ENCODE results near the gene BCOR. TPM values are rescaled to one million over a fixed set of nuclear protein-coding genes. Genes with fewer than 3 reads are reported as not detected.

Gene BCOR
- total and polyA plus RNA-seq, 2 of the 8 experiments (the other 6 are each of a cell fraction or from before 2014, with no cell fraction given), result 25.0 to 50.8 TPM

DNA sequence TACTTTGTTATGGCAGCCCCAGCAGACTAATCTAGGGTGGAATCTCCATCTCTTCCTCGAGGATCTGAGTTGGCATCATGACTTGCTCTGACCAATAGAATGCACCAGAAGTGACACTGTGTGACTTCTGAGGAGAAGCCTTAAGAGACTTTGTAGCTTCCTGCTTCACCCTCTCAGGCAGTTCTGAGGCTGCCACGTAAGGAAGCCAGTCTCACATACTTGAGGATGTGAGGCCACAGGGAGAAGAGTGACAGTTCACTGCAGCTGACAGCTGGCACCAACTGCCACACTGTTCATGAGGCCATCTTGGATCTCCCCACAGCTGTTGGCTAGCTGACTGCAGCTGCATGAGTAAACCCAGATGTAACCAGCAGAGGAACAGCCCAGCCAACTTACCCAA is 29.3 kb upstream of the BCOR start:
- no peak overlapping the region for H3K9ac ChIP-seq (replicated peaks in 1 of 4; ENCODE audit: extremely low read depth in 1 of 4, low read depth in 3 of 4, low read length in 3 of 4)
- H3K23me2 ChIP-seq (ENCODE audit: low read depth, low read length), result no peaks in the 10 kb centered on the region
- no peak overlapping the region for H3K27ac ChIP-seq (ENCODE audit: low read depth, low read length)
- no peak overlapping the region for H4K5ac ChIP-seq (ENCODE audit: insufficient read length, low read depth, low read length)
- H2BK20ac ChIP-seq (ENCODE audit: low read length), result no peak overlapping the region
- no peaks in the 10 kb centered on the region for H3K9me3 ChIP-seq (ENCODE audit: insufficient read depth in 2 of 2, low read depth in 1 of 2, low read length in 1 of 2)
- no peaks in the 10 kb centered on the region for H3K79me1 ChIP-seq (ENCODE audit: low read depth, low read length)
- H2AFZ ChIP-seq (ENCODE audit: low read length), result no peak overlapping the region
- no peaks in the 10 kb centered on the region; a peak in 1 of 4 replicates for H3K79me2 ChIP-seq (ENCODE audit: control insufficient read depth in 1 of 2, insufficient read depth in 2 of 2, low read length in 2 of 2)
- H3K18ac ChIP-seq (ENCODE audit: extremely low read depth, low read length), result no peak overlapping the region
- DNase-seq (ENCODE audit: low read depth in 1 of 2, low spot score in 2 of 2) (no peak), FAIRE-seq (no peak)
- H3K4me2 ChIP-seq (ENCODE audit: insufficient read depth in 1 of 2, low read depth in 2 of 2, low read length in 2 of 2), result no peak overlapping the region
- POLR2A ChIA-PET (ENCODE audit: partially characterized antibody), result no interaction called here
- H4K91ac ChIP-seq (replicated peaks; ENCODE audit: insufficient read length, low read length), result no peak overlapping the region
- CTCF ChIA-PET (ENCODE audit: partially characterized antibody), result interaction anchor here (0.6 to 2.0 kb wide), 4 partner anchors 10 to 1415 kb away, joined by 3 to 5 read pairs (median 4); no protein-coding TSS in a partner anchor
- H4K8ac ChIP-seq (ENCODE audit: extremely low read depth, insufficient read depth, low read length), result no peak overlapping the region
- H3K36me3 ChIP-seq (ENCODE audit: control insufficient read depth in 2 of 4, insufficient read depth in 4 of 4, low read length in 3 of 4), result no peaks in the 10 kb centered on the region
- WGBS, 2 experiments (ENCODE audit: extremely low coverage in 1 of 2, insufficient coverage in 1 of 2, insufficient read length in 1 of 2, insufficient replicate concordance in 2 of 2, low coverage in 1 of 2, low lambda C conversion rate in 2 of 2, missing lambda C conversion rate in 1 of 2), result 83% methylated on average over 2 of the region's 2 CpGs; no CpG with 5 or more reads in 1 of the 2 experiments
- no peak overlapping the region for H2BK12ac ChIP-seq (ENCODE audit: low read depth, low read length)
- no peak overlapping the region for H2BK5ac ChIP-seq (ENCODE audit: low read depth, low read length)
- H2BK120ac ChIP-seq (replicated peaks; ENCODE audit: low read depth, low read length), result no peak overlapping the region
- H2AK5ac ChIP-seq (ENCODE audit: low read depth, low read length), result no peak overlapping the region
- no peak overlapping the region for H3K56ac ChIP-seq (replicated peaks; ENCODE audit: insufficient read length, low read depth, low read length)
- H4K20me1 ChIP-seq (replicated peaks in 1 of 2; ENCODE audit: control insufficient read depth in 1 of 2, insufficient read depth in 2 of 2, low read length in 2 of 2), result no peaks in the 10 kb centered on the region
- H3K4ac ChIP-seq (replicated peaks; ENCODE audit: insufficient read length, low read depth, low read length), result no peak overlapping the region
- peaks cover 0 to 5% (median 0%) of the 10 kb centered on the region in 4 experiments; a peak in 3 of 7 replicates for H3K4me1 ChIP-seq (replicated peaks in 1 of 4; ENCODE audit: control insufficient read depth in 3 of 4, insufficient read depth in 4 of 4, low read length in 3 of 4)
- H2BK15ac ChIP-seq (ENCODE audit: low read length), result no peak overlapping the region; the same call in 1 of the 2 replicates
- no peak overlapping the region for H3K14ac ChIP-seq (ENCODE audit: insufficient read length)
- no peak overlapping the region for H3K4me3 ChIP-seq (ENCODE audit: extremely low read depth in 1 of 4, insufficient read depth in 2 of 4, low read depth in 3 of 4, low read length in 4 of 4)
- no peak overlapping the region for H3K23ac ChIP-seq (ENCODE audit: insufficient read length)
- H3K27me3 ChIP-seq (replicated peaks in 1 of 4; ENCODE audit: control insufficient read depth in 3 of 4, extremely low read depth in 1 of 4, insufficient read depth in 3 of 4, low read length in 3 of 4), result no peaks in the 10 kb centered on the region
- TF ChIP-seq CHD2 (IDR thresholded peaks at IDR 0.05; ENCODE audit: low read length) (no peak), SIX5 (IDR thresholded peaks at IDR 0.05; ENCODE audit: low read depth, low read length) (no peak), FOSL1 (IDR thresholded peaks at IDR 0.05; ENCODE audit: insufficient read depth, low read depth, low read length) (no peak), SP2 (IDR thresholded peaks at IDR 0.05; ENCODE audit: low read length) (no peak), JUND (IDR thresholded peaks at IDR 0.05; ENCODE audit: low read length) (no peak), HDAC6 (IDR thresholded peaks at IDR 0.05; ENCODE audit: low read depth, low read length) (no peak), ASH2L (IDR thresholded peaks at IDR 0.05; ENCODE audit: low read length) (no peak), ZNF274 (IDR thresholded peaks at IDR 0.05; ENCODE audit: borderline replicate concordance, extremely low read depth, low read length) (no peak), EGR1 (IDR thresholded peaks at IDR 0.05; ENCODE audit: borderline replicate concordance, low read depth, low read length) (no peak), TAF7 (optimal IDR thresholded peaks at IDR 0.05; ENCODE audit: borderline replicate concordance, low read depth, low read length) (no peak), RNF2 (IDR thresholded peaks at IDR 0.05; ENCODE audit: borderline replicate concordance, low read depth, low read length, missing control alignments, poor library complexity, severe bottlenecking) (no peak), POLR2A (IDR thresholded peaks at IDR 0.05; ENCODE audit: control extremely low read depth in 1 of 2, low read depth in 2 of 2, low read length in 2 of 2) (no peak)
- TF ChIP-seq, protein P1, sequence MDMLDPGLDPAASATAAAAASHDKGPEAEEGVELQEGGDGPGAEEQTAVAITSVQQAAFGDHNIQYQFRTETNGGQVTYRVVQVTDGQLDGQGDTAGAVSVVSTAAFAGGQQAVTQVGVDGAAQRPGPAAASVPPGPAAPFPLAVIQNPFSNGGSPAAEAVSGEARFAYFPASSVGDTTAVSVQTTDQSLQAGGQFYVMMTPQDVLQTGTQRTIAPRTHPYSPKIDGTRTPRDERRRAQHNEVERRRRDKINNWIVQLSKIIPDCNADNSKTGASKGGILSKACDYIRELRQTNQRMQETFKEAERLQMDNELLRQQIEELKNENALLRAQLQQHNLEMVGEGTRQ (IDR thresholded peaks at IDR 0.05; ENCODE audit: low read length), result no peak
- TF ChIP-seq, protein P2, sequence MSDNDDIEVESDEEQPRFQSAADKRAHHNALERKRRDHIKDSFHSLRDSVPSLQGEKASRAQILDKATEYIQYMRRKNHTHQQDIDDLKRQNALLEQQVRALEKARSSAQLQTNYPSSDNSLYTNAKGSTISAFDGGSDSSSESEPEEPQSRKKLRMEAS (IDR thresholded peaks at IDR 0.05), result no peak

Measured in H1 (cell line).